Stimulated activated CD8-positive, alpha-beta memory T cell treated with anti-CD3 and anti-CD28 coated beads, Interleukin-2, amount 100 ng/mL, for 48 hours (primary cell): ENCODE measurements around the gene PLIN4.
"Not testable (repeated sequence)": the region's sequence is repeated elsewhere in the genome, so short reads cannot be mapped to it uniquely, and the experiment has no call there.

Source experiments
- DNase-seq, 2 donors: peaks; one replicate each; pipeline ENCODE4 v3.0.0-alpha.2; 2020; ENCODE audit warnings: low read depth in 2 of 2

PLIN4 gene

GRCh38 chr19:4548238-4548584 lies 29.9 kb upstream of the PLIN4 start:
- no peak for DNase-seq

GRCh38 chr19:4547303-4548237 lies 29.3 kb upstream of the PLIN4 start:
- DNase-seq, result no peak

GRCh38 chr19:4543842-4544647 lies 25.8 kb upstream of the PLIN4 start:
- no peak for DNase-seq

GRCh38 chr19:4542896-4543841 lies 24.9 kb upstream of the PLIN4 start:
- DNase-seq, result no peak

GRCh38 chr19:4541806-4542145 lies 23.5 kb upstream of the PLIN4 start:
- DNase-seq, result not testable (repeated sequence)

- no peak for DNase-seq
Measured at GRCh38 chr19:4541114-4541805, 23.0 kb upstream of the PLIN4 start.

GRCh38 chr19:4539693-4540581 lies 21.7 kb upstream of the PLIN4 start, which contains the start of gene LRG1:
LRG1 (minus strand) TSS chr19:4540036; CDS start chr19:4540013, 23 bp downstream.
- DNase-seq, result no peak

GRCh38 chr19:4539169-4539692 lies 20.9 kb upstream of the PLIN4 start:
- DNase-seq, result no peak

- DNase-seq, result no peak
Measured at GRCh38 chr19:4538601-4538954, 20.3 kb upstream of the PLIN4 start.

GRCh38 chr19:4537953-4538600 lies 19.8 kb upstream of the PLIN4 start:
- no peak for DNase-seq

- DNase-seq, result no peak
Measured at GRCh38 chr19:4536798-4537197, 18.5 kb upstream of the PLIN4 start.

GRCh38 chr19:4534836-4535658 lies 16.8 kb upstream of the PLIN4 start, which contains the start of gene PLIN5:
PLIN5 (minus strand) TSS chr19:4535224; CDS start chr19:4534074, 1,150 bp downstream.
- peak in 1 of 2 donors; percentile 35 for DNase-seq

- no peak for DNase-seq
Measured at GRCh38 chr19:4533835-4534424, 15.6 kb upstream of the PLIN4 start.

- no peak for DNase-seq
Measured at GRCh38 chr19:4533334-4533733, 15.0 kb upstream of the PLIN4 start.

GRCh38 chr19:4531562-4532165 lies 13.4 kb upstream of the PLIN4 start:
- no peak for DNase-seq

GRCh38 chr19:4529924-4530522 lies 11.7 kb upstream of the PLIN4 start:
- no peak for DNase-seq

- DNase-seq, result no peak
Measured at GRCh38 chr19:4528843-4529242, 10.6 kb upstream of the PLIN4 start.
